Gastrocnemius medialis (tissue), 4 donors: Measurements from ENCODE around the gene FRMPD4.

Experiments
- POLR2A ChIP-seq, 2 donors: fragments of 450-650 bp; IDR thresholded peaks; one replicate each; pipeline ENCODE4 v1.6.1; 2017; ENCODE audit warnings: antibody characterized with exemption in 2 of 2, mild to moderate bottlenecking in 2 of 2, moderate library complexity in 2 of 2
- TF ChIP-seq, protein P1 (sequence below), 5 experiments: fragments of 450-650 bp in 3 of 5; fragments of 200-600 bp in 2 of 5; sonication (generic) in 2 of 5; IDR thresholded peaks in 4 of 5; conservative IDR thresholded peaks in 1 of 5; 1 replicate in 4 of 5; 2 replicates in 1 of 5; pipeline ENCODE4 v1.5.1; 2016 to 2019; ENCODE audit warnings: antibody characterized with exemption in 5 of 5, mild to moderate bottlenecking in 3 of 5, moderate library complexity in 3 of 5

DNA sequence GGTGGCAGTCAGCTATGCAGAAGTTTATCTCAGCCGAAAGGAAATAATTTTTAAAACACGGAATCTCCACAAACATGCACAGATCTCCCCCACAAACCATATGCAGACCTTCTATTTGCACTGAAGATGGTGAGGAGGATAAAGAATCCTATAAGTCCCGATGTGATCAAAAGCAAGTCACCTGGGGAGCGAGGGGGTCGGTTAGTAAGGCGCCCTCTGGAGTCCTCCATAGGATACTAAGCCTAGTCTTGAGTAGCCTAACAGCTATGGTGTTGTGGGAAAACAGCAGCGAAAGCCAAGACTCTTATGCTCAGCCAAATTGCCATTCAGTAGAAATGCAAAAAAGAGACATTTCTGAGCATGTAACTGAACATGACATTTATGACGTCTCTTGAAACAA lies 210.9 kb downstream of the FRMPD4 start:
- TF ChIP-seq POLR2A (IDR thresholded peaks at IDR 0.05) = no peak
- TF ChIP-seq, protein P1, sequence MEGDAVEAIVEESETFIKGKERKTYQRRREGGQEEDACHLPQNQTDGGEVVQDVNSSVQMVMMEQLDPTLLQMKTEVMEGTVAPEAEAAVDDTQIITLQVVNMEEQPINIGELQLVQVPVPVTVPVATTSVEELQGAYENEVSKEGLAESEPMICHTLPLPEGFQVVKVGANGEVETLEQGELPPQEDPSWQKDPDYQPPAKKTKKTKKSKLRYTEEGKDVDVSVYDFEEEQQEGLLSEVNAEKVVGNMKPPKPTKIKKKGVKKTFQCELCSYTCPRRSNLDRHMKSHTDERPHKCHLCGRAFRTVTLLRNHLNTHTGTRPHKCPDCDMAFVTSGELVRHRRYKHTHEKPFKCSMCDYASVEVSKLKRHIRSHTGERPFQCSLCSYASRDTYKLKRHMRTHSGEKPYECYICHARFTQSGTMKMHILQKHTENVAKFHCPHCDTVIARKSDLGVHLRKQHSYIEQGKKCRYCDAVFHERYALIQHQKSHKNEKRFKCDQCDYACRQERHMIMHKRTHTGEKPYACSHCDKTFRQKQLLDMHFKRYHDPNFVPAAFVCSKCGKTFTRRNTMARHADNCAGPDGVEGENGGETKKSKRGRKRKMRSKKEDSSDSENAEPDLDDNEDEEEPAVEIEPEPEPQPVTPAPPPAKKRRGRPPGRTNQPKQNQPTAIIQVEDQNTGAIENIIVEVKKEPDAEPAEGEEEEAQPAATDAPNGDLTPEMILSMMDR (IDR thresholded peaks at IDR 0.05 in 4 of 5, conservative IDR thresholded peaks at IDR 0.05 in 1 of 5) = no peak
